HepG2 (cell line): Measurements from ENCODE around the gene MXD1. TPM values are rescaled to one million over a fixed set of nuclear protein-coding genes. Genes with fewer than 3 reads are reported as not detected.

ENCODE experiments used
- ATF7 ChIP-seq, 2 experiments: fragments of 450-650 bp in 1 of 2; sonication (generic) in 1 of 2; formaldehyde crosslinking in 1 of 2; IDR thresholded peaks; 2 replicates each; pipeline versions ENCODE4 v1.4.0 to v1.6.1; 2016 to 2020; ENCODE audit warnings: antibody characterized with exemption in 1 of 2, mild to moderate bottlenecking in 1 of 2, missing genetic modification reagents in 1 of 2
- CTCF ChIP-seq: sonication (generic); formaldehyde crosslinking; IDR thresholded peaks from 2 replicates; pipeline ENCODE4 v1.5.0; 2020; ENCODE audit warnings: mild to moderate bottlenecking, missing genetic modification reagents, moderate library complexity
- ERF ChIP-seq: IDR thresholded peaks from 2 replicates; pipeline ENCODE4 v1.6.1; 2018; ENCODE audit warnings: missing biosample characterization, missing genetic modification reagents
- FLYWCH1 ChIP-seq: sonication (generic); formaldehyde crosslinking; IDR thresholded peaks from 2 replicates; pipeline ENCODE4 v1.8.1; 2023; ENCODE audit warnings: mild to moderate bottlenecking, missing genetic modification reagents
- FOXP1 ChIP-seq, 2 experiments: fragments of 450-650 bp in 1 of 2; IDR thresholded peaks; 2 replicates each; pipeline ENCODE4 v1.6.1; 2017 to 2018; ENCODE audit warnings: antibody characterized with exemption in 1 of 2
- GABPA ChIP-seq, 2 experiments: IDR thresholded peaks; 2 replicates each; pipeline ENCODE4 v1.6.1; 2011 to 2016; ENCODE audit warnings: low read depth in 2 of 2, low read length in 1 of 2, missing biosample characterization in 1 of 2, missing genetic modification characterization in 1 of 2
- GPBP1L1 ChIP-seq: sonication (generic); formaldehyde crosslinking; IDR thresholded peaks from 2 replicates; pipeline ENCODE4 v1.5.0; 2020; ENCODE audit warnings: mild to moderate bottlenecking, missing genetic modification reagents
- ISX ChIP-seq: sonication (generic); formaldehyde crosslinking; conservative IDR thresholded peaks from 2 replicates; pipeline ENCODE4 v1.5.0; 2020; ENCODE audit warnings: missing genetic modification reagents
- KAT2B ChIP-seq: fragments of 150-350 bp; IDR thresholded peaks from 2 replicates; pipeline ENCODE4 v1.6.1; 2014; ENCODE audit warnings: low read depth, low read length, borderline replicate concordance
- MAX ChIP-seq: IDR thresholded peaks from 2 replicates; pipeline ENCODE4 v1.6.1; 2012; ENCODE audit warnings: inconsistent platforms
- MTF1 ChIP-seq: sonication (generic); formaldehyde crosslinking; IDR thresholded peaks from 2 replicates; pipeline ENCODE4 v1.5.0; 2020; ENCODE audit warnings: missing genetic modification reagents
- MYNN ChIP-seq: sonication (generic); formaldehyde crosslinking; IDR thresholded peaks from 2 replicates; pipeline ENCODE4 v1.4.0; 2020; ENCODE audit warnings: mild to moderate bottlenecking, low read depth, missing genetic modification reagents
- RBFOX2 ChIP-seq: fragments of 200-400 bp; formaldehyde crosslinking; IDR thresholded peaks from 2 replicates; pipeline ENCODE4 v1.6.1; 2017; ENCODE audit warnings: low read depth, mild to moderate bottlenecking, low read length
- SAP130 ChIP-seq: IDR thresholded peaks from 2 replicates; pipeline ENCODE4 v1.6.1; 2016; ENCODE audit warnings: low read depth
- TARDBP ChIP-seq: sonication (generic); formaldehyde crosslinking; IDR thresholded peaks from 2 replicates; pipeline ENCODE4 v1.8.0; 2022; ENCODE audit warnings: mild to moderate bottlenecking, missing genetic modification reagents
- TGIF2 ChIP-seq: IDR thresholded peaks from 2 replicates; pipeline ENCODE4 v1.6.1; 2016; ENCODE audit warnings: control low read depth, missing compliant biosample characterization
- ZKSCAN8 ChIP-seq: IDR thresholded peaks from 2 replicates; pipeline ENCODE4 v1.6.1; 2016; ENCODE audit warnings: borderline replicate concordance, missing genetic modification reagents, missing compliant biosample characterization
- ZNF205 ChIP-seq: IDR thresholded peaks from 2 replicates; pipeline ENCODE4 v1.6.1; 2018; ENCODE audit warnings: missing biosample characterization, missing genetic modification reagents
- ZNF24 ChIP-seq: fragments of 450-650 bp; IDR thresholded peaks from 2 replicates; pipeline ENCODE4 v1.6.1; 2017; ENCODE audit warnings: antibody characterized with exemption, mild to moderate bottlenecking
- polyA plus RNA-seq, 8 experiments: library from polyadenylated mRNA; depleted of rRNA in 3 of 8; stranded (reverse) in 7 of 8; unstranded in 1 of 8; fragments of >200 nt; fragmentation: Illumina TruSeq in 4 of 8; extraction: Trizol in 4 of 8; gene quantifications; 2 replicates each; pipeline versions ENCODE4 v1.2.1 to v1.2.3, GENCODE V29; 2011 to 2016; ENCODE audit warnings: low read depth in 4 of 8, missing spikeins in 1 of 8, mixed read lengths in 1 of 8; ENCODE audit not compliant: insufficient read depth in 1 of 8
- total RNA-seq, 5 experiments: library from RNA; depleted of rRNA; stranded (reverse); fragments of >200 nt; fragmentation: Illumina TruSeq; extraction: Trizol; gene quantifications; 2 replicates each; pipeline ENCODE4 v1.2.3, GENCODE V29; 2016; ENCODE audit warnings: low read depth in 1 of 5
- TF ChIP-seq, protein P1 (sequence below): sonication (generic); formaldehyde crosslinking; IDR thresholded peaks from 2 replicates; pipeline ENCODE4 v1.5.1; 2020; ENCODE audit warnings: missing genetic modification reagents, mild to moderate bottlenecking, borderline replicate concordance
- TF ChIP-seq, protein P2 (sequence below): sonication (generic); formaldehyde crosslinking; IDR thresholded peaks from 2 replicates; pipeline ENCODE4 v1.9.0; 2021; ENCODE audit warnings: missing genetic modification reagents, mild to moderate bottlenecking, borderline replicate concordance

The MXD1 gene
- total and polyA plus RNA-seq, 2 of the 13 experiments (the other 11 are each of a cell fraction or from before 2014, with no cell fraction given), result 6.4 to 14.9 TPM

DNA sequence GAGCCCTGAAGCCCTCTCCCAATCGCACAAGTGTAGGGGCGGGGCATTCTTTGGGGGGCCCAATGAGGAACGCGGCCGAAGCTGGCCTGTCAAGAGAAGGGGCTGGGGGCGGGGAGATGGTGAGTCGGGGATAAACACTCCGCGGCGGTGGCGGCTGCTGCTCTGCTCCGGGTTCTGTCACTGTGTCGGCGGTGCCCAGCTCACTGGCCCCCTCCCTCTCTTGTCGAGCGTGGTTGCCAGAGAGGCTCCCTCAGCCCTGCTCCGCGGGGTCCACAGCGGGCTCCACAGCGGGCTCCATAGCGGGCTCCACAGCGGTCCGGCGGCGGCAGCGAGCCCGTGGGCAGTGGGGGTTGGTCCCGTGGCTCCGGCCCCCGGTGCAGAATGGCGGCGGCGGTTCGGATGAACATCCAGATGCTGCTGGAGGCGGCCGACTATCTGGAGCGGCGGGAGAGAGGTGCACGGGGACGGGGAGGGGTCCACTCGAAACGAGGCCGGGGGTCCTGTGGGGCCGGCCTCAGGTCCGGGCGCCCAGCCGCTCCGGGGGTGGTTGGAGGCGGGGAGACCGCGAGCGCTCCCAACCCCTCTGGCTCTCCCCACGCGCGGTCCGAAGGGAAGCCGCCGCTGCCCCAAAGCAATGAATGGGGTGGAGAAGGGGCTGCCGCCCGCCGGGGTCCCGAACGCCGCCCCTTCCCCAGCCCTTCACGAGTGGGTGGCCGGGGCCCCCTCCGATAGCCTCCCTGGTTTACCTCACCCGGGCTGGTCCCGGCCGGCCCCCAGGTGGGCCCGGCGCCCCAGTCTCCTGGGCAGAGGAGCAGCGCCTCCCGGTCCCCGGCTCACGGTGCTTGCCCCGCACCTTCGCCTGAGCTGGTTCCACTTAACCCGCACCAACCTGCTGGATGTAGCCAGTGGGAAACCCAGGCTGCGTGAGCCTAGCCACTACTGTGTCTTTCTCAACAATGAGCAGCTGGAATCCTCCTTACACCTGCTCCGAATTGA lies at the start of gene MXD1 (continued):
- TF ChIP-seq CTCF (peak; percentile 6; the same call in 1 of the 2 replicates), SAP130 (CRISPR knock-in tag) (peak; percentile 77), ZNF205 (CRISPR knock-in tag) (0 out of 2 replicates have a peak, but pooled peaks have one; percentile 45), FOXP1 (IDR thresholded peaks at IDR 0.05) (no peak), FOXP1 (CRISPR knock-in tag; IDR thresholded peaks at IDR 0.05) (no peak), RBFOX2 (peak; percentile 78), GABPA (IDR thresholded peaks at IDR 0.05; ENCODE audit: low read depth, low read length) (no peak), GABPA (CRISPR knock-in tag; IDR thresholded peaks at IDR 0.05; ENCODE audit: low read depth) (no peak), KAT2B (no peak), MYNN (CRISPR knock-in tag) (peak; percentile 41; the same call in 1 of the 2 replicates), TARDBP (CRISPR knock-in tag) (no peak; the same call in 1 of the 2 replicates), GPBP1L1 (CRISPR knock-in tag) (no peak), ISX (no peak), FLYWCH1 (CRISPR knock-in tag) (no peak), ZKSCAN8 (no peak), ZNF24 (no peak), ATF7 (IDR thresholded peaks at IDR 0.05) (no peak), ATF7 (CRISPR knock-in tag; IDR thresholded peaks at IDR 0.05) (no peak), ERF (CRISPR knock-in tag) (no peak), MTF1 (CRISPR knock-in tag) (no peak), TGIF2 (CRISPR knock-in tag) (peak; percentile 16; the same call in 1 of the 2 replicates), MAX (0 out of 2 replicates have a peak, but pooled peaks have one; percentile 18)
- TF ChIP-seq, protein P1, sequence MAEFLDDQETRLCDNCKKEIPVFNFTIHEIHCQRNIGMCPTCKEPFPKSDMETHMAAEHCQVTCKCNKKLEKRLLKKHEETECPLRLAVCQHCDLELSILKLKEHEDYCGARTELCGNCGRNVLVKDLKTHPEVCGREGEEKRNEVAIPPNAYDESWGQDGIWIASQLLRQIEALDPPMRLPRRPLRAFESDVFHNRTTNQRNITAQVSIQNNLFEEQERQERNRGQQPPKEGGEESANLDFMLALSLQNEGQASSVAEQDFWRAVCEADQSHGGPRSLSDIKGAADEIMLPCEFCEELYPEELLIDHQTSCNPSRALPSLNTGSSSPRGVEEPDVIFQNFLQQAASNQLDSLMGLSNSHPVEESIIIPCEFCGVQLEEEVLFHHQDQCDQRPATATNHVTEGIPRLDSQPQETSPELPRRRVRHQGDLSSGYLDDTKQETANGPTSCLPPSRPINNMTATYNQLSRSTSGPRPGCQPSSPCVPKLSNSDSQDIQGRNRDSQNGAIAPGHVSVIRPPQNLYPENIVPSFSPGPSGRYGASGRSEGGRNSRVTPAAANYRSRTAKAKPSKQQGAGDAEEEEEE, result no peak
- TF ChIP-seq, protein P2, sequence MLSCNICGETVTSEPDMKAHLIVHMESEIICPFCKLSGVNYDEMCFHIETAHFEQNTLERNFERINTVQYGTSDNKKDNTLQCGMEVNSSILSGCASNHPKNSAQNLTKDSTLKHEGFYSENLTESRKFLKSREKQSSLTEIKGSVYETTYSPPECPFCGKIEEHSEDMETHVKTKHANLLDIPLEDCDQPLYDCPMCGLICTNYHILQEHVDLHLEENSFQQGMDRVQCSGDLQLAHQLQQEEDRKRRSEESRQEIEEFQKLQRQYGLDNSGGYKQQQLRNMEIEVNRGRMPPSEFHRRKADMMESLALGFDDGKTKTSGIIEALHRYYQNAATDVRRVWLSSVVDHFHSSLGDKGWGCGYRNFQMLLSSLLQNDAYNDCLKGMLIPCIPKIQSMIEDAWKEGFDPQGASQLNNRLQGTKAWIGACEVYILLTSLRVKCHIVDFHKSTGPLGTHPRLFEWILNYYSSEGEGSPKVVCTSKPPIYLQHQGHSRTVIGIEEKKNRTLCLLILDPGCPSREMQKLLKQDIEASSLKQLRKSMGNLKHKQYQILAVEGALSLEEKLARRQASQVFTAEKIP (CRISPR knock-in tag), result no peak
